Right lobe of liver (tissue), 4 donors: ENCODE measurements around the gene NR5A1.

Experiments used
- CTCF ChIP-seq, 4 donors: fragments of 200-600 bp in 3 of 4; fragments of 450-650 bp in 1 of 4; IDR thresholded peaks; one replicate each; pipeline versions ENCODE4 v1.5.1 to v1.8.0; 2016 to 2022; ENCODE audit warnings: antibody characterized with exemption in 4 of 4, mild to moderate bottlenecking in 2 of 4
- POLR2A ChIP-seq: fragments of 450-650 bp; IDR thresholded peaks from one replicate; pipeline ENCODE4 v1.6.1; 2017; ENCODE audit warnings: antibody characterized with exemption, mild to moderate bottlenecking
- donor health status: DM: no; HTN: no; CAD: no.
- donor health status: DM: no; HTN: no; CAD: no.
- donor health status: DM: no; HTN: yes; CAD: no.

GRCh38 chr9:124450241-124450924 is 56.8 kb downstream of the NR5A1 start, which contains the start of gene ADGRD2:
- TF ChIP-seq CTCF (IDR thresholded peaks at IDR 0.05) (no peak), POLR2A (no peak)
